Cardiac muscle cell (in vitro differentiated cells and primary cell): ENCODE data around the gene PDE7B. TPM values are rescaled to one million over a fixed set of nuclear protein-coding genes. Genes with fewer than 3 reads are reported as not detected.
A peak's percentile ranks its signal among the peaks of the same experiment; 100 is the strongest.

Source experiments
- DNase-seq, 2 donors: peaks; one replicate each; pipeline versions ENCODE4 v3.0.0 to v3.0.0-alpha.2; 2010 to 2017; ENCODE audit warnings: low read depth in 1 of 2, low spot score in 1 of 2
- H3K27ac ChIP-seq: fragments of 200-600 bp; sonication (generic); 2 replicates; pipeline ENCODE4 v1.5.1; 2016
- H3K27me3 ChIP-seq: fragments of 200-600 bp; sonication (generic); 2 replicates; pipeline ENCODE4 v1.6.0; 2016; ENCODE audit warnings: control low read depth
- H3K36me3 ChIP-seq: fragments of 200-600 bp; sonication (generic); 2 replicates; pipeline ENCODE4 v1.5.1; 2016; ENCODE audit warnings: control low read depth
- H3K4me1 ChIP-seq: fragments of 200-600 bp; sonication (generic); 2 replicates; pipeline ENCODE4 v1.8.1; 2017; ENCODE audit warnings: low read depth, mild to moderate bottlenecking, mixed run types
- H3K4me3 ChIP-seq: fragments of 200-600 bp; sonication (generic); 2 replicates; pipeline ENCODE4 v1.5.1; 2016; ENCODE audit warnings: mild to moderate bottlenecking
- H3K9me3 ChIP-seq: fragments of 200-600 bp; sonication (generic); 2 replicates; pipeline ENCODE4 v1.5.1; 2017; ENCODE audit warnings: low read depth, mild to moderate bottlenecking, control low read depth
- CTCF ChIP-seq: IDR thresholded peaks from 2 replicates; pipeline ENCODE4 v1.5.1; 2012; ENCODE audit warnings: low read depth, mild to moderate bottlenecking, low read length
- polyA plus RNA-seq: library from polyadenylated mRNA; unstranded; fragments of >200 nt; fragmentation: Nextera tagmentation; extraction: Ambion mirVana; gene quantifications from 2 replicates; pipeline ENCODE4 v1.2.1, GENCODE V29; 2016
- total RNA-seq: library from RNA; depleted of rRNA; stranded (reverse); fragments of >200 nt; gene quantifications from 2 replicates; pipeline ENCODE4 v1.2.3, GENCODE V29; 2016

Gene PDE7B
- total and polyA plus RNA-seq, 2 experiments from 2014 or later = 0.04 to 0.60 TPM

- Histone ChIP-seq H3K9me3 (no peaks in the 10 kb centered on the region), H3K36me3 (no peaks in the 10 kb centered on the region), H3K27ac (no peak overlapping the region), H3K4me3 (no peak overlapping the region), H3K4me1 (no peaks in the 10 kb centered on the region), H3K27me3 (no peaks in the 10 kb centered on the region)
- no peak for DNase-seq
- peak; percentile 4 for TF ChIP-seq CTCF
Observed at GRCh38 chr6:135906972-135907465, 55.5 kb downstream of the PDE7B start.

GRCh38 chr6:135909737-135910387, 58.4 kb downstream of the PDE7B start:
- Histone ChIP-seq H3K4me1 (no peaks in the 10 kb centered on the region), H3K9me3 (no peaks in the 10 kb centered on the region), H3K4me3 (no peak overlapping the region), H3K36me3 (no peaks in the 10 kb centered on the region), H3K27ac (no peak overlapping the region), H3K27me3 (no peaks in the 10 kb centered on the region)
- TF ChIP-seq CTCF = peak; percentile 53
- peak; percentile 66 to 69 for DNase-seq

GRCh38 chr6:135910790-135911618, 59.5 kb downstream of the PDE7B start:
- Histone ChIP-seq H3K4me3 (no peak overlapping the region), H3K36me3 (no peaks in the 10 kb centered on the region), H3K9me3 (no peaks in the 10 kb centered on the region), H3K27ac (no peak overlapping the region), H3K27me3 (no peaks in the 10 kb centered on the region), H3K4me1 (no peaks in the 10 kb centered on the region)
- no peak for TF ChIP-seq CTCF
- no peak for DNase-seq

GRCh38 chr6:135913785-135914184, 62.3 kb downstream of the PDE7B start:
- no peak overlapping the region for H3K4me3 ChIP-seq
- H3K9me3 ChIP-seq = no peaks in the 10 kb centered on the region
- no peak overlapping the region for H3K27ac ChIP-seq
- no peaks in the 10 kb centered on the region for H3K36me3 ChIP-seq
- no peaks in the 10 kb centered on the region for H3K27me3 ChIP-seq
- no peak for DNase-seq
- TF ChIP-seq CTCF = no peak
- no peaks in the 10 kb centered on the region for H3K4me1 ChIP-seq

GRCh38 chr6:135919026-135919425, 67.5 kb downstream of the PDE7B start:
- Histone ChIP-seq H3K27me3 (no peaks in the 10 kb centered on the region), H3K4me1 (no peaks in the 10 kb centered on the region), H3K9me3 (no peaks in the 10 kb centered on the region), H3K27ac (no peak overlapping the region), H3K36me3 (no peaks in the 10 kb centered on the region), H3K4me3 (no peak overlapping the region)
- no peak for TF ChIP-seq CTCF
- no peak for DNase-seq
